Epithelial cell of esophagus (primary cell): Measurements from ENCODE around the gene HYAL4.
A peak's percentile ranks its signal among the peaks of the same experiment; 100 is the strongest.

ENCODE experiments used
- DNase-seq: peaks from one replicate; pipeline ENCODE4 v3.0.0; 2010; ENCODE audit warnings: low read depth
- H3K4me3 ChIP-seq: 2 replicates; pipeline ENCODE4 v1.5.1; 2011; ENCODE audit warnings: mild to moderate bottlenecking, low read length, control low read depth
- TF ChIP-seq, protein P1 (sequence below): IDR thresholded peaks from 2 replicates; pipeline ENCODE4 v1.5.1; 2011; ENCODE audit warnings: low read depth, mild to moderate bottlenecking, low read length, control low read depth, inconsistent platforms; ENCODE audit not compliant: insufficient read depth; ENCODE audit errors: missing control alignments

The HYAL4 gene

DNA sequence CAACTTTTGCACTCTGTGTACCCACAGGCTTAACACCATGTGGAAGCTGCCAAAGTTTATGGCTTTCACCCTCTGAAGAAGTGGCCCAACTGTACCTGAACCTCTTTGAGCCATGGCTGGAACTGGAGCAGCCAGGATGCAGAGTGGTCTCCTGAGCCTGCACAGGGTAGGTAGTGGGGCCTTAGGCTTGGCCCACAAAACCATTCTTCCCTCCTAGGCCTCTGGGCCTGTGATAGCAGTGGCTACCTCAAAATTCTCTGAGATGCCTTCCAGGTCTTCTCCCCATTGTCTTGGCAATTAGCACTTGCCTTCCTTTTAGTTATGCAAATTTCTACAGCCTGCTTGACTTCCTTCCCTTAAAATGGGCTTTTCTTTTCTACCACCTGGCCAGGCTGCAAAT lies 60.7 kb downstream of the HYAL4 start:
- H3K4me3 ChIP-seq: no peak overlapping the region
- no peak for DNase-seq
- TF ChIP-seq, protein P1, sequence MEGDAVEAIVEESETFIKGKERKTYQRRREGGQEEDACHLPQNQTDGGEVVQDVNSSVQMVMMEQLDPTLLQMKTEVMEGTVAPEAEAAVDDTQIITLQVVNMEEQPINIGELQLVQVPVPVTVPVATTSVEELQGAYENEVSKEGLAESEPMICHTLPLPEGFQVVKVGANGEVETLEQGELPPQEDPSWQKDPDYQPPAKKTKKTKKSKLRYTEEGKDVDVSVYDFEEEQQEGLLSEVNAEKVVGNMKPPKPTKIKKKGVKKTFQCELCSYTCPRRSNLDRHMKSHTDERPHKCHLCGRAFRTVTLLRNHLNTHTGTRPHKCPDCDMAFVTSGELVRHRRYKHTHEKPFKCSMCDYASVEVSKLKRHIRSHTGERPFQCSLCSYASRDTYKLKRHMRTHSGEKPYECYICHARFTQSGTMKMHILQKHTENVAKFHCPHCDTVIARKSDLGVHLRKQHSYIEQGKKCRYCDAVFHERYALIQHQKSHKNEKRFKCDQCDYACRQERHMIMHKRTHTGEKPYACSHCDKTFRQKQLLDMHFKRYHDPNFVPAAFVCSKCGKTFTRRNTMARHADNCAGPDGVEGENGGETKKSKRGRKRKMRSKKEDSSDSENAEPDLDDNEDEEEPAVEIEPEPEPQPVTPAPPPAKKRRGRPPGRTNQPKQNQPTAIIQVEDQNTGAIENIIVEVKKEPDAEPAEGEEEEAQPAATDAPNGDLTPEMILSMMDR: no peak

DNA sequence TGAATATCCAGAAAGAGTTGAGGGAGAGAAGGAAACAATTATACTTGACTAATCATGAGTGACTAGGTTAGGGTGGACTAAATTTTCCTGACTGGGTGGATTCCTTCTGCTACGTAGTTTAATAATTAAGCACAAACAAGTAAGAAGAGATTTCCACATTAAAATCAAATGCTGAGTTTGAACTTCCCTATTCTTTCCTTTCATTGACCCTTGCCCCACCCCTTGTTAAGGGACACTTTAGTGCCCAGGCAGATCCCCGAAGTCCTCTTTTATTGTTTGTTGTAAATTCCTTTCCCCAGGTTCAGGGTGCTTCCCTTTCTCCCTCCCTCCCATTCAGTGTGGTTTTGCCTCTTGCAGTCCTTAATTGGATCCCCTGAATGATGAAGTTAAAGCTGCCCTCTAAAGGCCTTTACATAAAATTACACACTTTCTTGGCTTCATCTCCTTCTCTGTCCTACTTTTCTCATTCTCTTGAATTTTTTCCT lies 71.3 kb downstream of the HYAL4 start:
- no peak overlapping the region for H3K4me3 ChIP-seq
- TF ChIP-seq, protein P1: peak; percentile 48
- peak; percentile 47 for DNase-seq

DNA sequence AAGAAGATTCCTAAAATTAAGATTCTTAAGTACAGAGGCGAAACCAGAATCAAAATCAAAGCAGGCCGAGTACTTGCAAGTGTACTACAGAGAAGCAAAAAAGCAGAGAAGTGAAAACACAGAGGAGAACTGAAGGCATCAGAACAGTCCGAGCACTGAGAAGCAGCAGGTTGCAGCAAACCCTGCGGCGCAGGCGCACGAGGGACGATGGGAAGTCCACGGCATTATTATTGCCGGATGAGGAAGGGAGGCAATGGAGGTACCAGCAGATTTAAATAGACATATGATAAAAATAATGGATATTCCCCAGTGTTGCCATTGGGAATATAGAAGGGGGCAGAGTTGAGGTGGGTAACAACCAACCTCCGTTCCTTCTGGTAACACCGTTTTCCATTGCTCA lies 72.9 kb downstream of the HYAL4 start:
- TF ChIP-seq, protein P1: no peak
- no peak overlapping the region for H3K4me3 ChIP-seq
- DNase-seq: no peak

DNA sequence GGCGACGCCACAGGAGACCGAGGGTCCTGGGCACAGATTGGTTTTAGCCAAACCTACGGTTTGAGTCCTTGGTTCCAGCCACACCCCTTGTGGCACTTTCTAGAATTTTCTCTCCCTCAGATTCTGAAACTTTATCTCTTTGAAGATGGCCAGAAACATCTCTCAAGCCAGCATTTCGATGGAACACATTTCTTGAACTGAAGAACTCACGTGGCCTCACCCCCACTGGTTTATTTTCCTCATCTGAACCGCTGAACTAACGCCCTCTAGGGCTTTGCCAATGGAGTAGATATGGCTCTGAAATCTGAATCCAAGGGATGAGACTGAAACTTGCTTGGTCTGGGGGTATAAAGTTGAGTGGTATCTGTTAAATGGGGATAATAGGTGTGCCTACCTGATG lies 73.3 kb downstream of the HYAL4 start:
- DNase-seq: no peak
- TF ChIP-seq, protein P1: no peak
- no peak overlapping the region for H3K4me3 ChIP-seq

DNA sequence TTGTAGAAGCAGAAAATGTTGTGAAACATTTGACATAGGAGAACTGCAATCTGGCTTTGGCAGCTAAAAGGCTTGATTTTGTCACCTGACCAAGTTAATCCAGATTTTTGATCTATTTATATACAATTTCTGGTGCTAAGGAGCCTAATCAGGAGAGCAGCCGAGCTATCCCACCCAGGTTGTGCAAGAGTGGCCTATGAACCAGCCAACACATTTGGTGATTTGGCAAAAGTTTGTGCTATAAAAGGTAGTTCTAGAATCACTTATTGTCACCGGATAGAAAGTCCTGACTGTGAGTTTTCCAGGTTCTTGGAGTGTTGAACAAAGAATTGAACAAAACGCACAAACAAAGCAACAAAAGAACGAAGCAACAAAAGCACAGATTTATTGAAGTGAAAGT lies 78.6 kb downstream of the HYAL4 start:
- no peak for DNase-seq
- TF ChIP-seq, protein P1: no peak
- H3K4me3 ChIP-seq: no peak overlapping the region

DNA sequence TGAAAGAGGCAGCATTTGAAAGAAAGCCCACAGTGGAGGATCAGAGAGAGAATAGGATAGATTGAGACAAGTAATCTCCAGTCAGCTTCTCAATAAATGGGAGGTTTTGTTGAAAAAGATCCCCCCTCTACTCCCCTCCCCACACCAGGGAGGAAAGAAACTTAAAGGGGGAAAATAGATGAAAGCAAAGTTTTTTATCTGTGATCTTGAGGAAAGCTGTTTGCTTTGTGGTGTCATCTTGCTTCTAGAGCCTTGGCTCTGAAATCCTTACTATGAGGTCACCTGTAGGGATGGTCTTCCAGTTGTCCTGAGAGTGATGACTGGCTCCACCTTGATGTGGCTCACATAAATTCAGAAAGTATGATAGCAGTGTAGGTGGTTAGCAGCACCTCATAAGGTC lies 80.0 kb downstream of the HYAL4 start, which contains the start of gene SPAM1:
Gene SPAM1 (plus strand): TSS at position 301 of the 400 bp plus-strand sequence. CDS start 28,330 bp downstream, outside the sequence.
- TF ChIP-seq, protein P1: no peak
- no peak within 1 kb of the TSS for H3K4me3 ChIP-seq
- DNase-seq: no peak
